Vagina (tissue), 2 donors: ENCODE measurements around the gene ABCA7. TPM values are rescaled to one million over a fixed set of nuclear protein-coding genes. Genes with fewer than 3 reads are reported as not detected.

ENCODE experiments used
- DNase-seq, 2 donors: peaks; one replicate each; pipeline ENCODE4 v3.0.0-alpha.2; 2017; ENCODE audit errors: extremely low spot score in 2 of 2
- H3K27ac ChIP-seq: fragments of 200-600 bp; sonication (generic); one replicate; pipeline ENCODE4 v1.5.1; 2019
- H3K27me3 ChIP-seq: fragments of 200-600 bp; sonication (generic); one replicate; pipeline ENCODE4 v1.5.1; 2019
- H3K36me3 ChIP-seq, 2 donors: fragments of 200-600 bp; sonication (generic); one replicate each; pipeline ENCODE4 v1.5.1; 2017 to 2019
- H3K4me1 ChIP-seq: fragments of 200-600 bp; sonication (generic); one replicate; pipeline ENCODE4 v1.5.1; 2019
- H3K4me3 ChIP-seq, 2 donors: fragments of 200-600 bp; sonication (generic); 1 replicate in 1 of 2; 2 replicates in 1 of 2; pipeline ENCODE4 v1.5.1; 2016 to 2019
- H3K9me3 ChIP-seq: fragments of 200-600 bp; sonication (generic); one replicate; pipeline ENCODE4 v1.5.1; 2019
- CTCF ChIP-seq, 3 experiments: fragments of 450-650 bp in 2 of 3; fragments of 200-600 bp in 1 of 3; sonication (generic) in 1 of 3; IDR thresholded peaks; one replicate each; pipeline ENCODE4 v1.5.1; 2017 to 2019; ENCODE audit warnings: antibody characterized with exemption in 3 of 3, mild to moderate bottlenecking in 2 of 3, moderate library complexity in 2 of 3
- POLR2A ChIP-seq, 2 donors: fragments of 450-650 bp; IDR thresholded peaks; one replicate each; pipeline ENCODE4 v1.6.1; 2017; ENCODE audit warnings: antibody characterized with exemption in 2 of 2, mild to moderate bottlenecking in 2 of 2, moderate library complexity in 2 of 2
- POLR2AphosphoS5 ChIP-seq, 2 donors: sonication (generic); formaldehyde crosslinking; IDR thresholded peaks; one replicate each; pipeline ENCODE4 v1.9.0; 2017; ENCODE audit warnings: antibody characterized with exemption in 2 of 2, mild to moderate bottlenecking in 2 of 2, low read depth in 1 of 2; ENCODE audit not compliant: insufficient read depth in 1 of 2
- intact Hi-C: fragments of 100-400 bp; cut with DNase I; formaldehyde crosslinking; loops from one replicate; pipeline ENCODE4 v1.15.1; 2023
- total RNA-seq: library from RNA; depleted of rRNA; stranded (reverse); fragments of >200 nt; gene quantifications from one replicate; pipeline ENCODE4 v1.2.3, GENCODE V29; 2016

Gene ABCA7
- total RNA-seq, 1 donor from 2014 or later = 29.5 TPM

- no peaks in the 10 kb centered on the region for H3K9me3 ChIP-seq
- intact Hi-C loops = no loop called here
- no peak for TF ChIP-seq CTCF (IDR thresholded peaks at IDR 0.05)
- no peak for TF ChIP-seq POLR2AphosphoS5 (IDR thresholded peaks at IDR 0.05; ENCODE audit: insufficient read depth in 1 of 2, low read depth in 1 of 2)
- no peak for TF ChIP-seq POLR2A (IDR thresholded peaks at IDR 0.05)
- no peak overlapping the region for H3K4me3 ChIP-seq
- H3K27me3 ChIP-seq = no peaks in the 10 kb centered on the region
- no peak overlapping the region for H3K27ac ChIP-seq
- peaks cover 27% of the 10 kb centered on the region for H3K4me1 ChIP-seq
- no peak for DNase-seq
- peaks cover 0 to 4% of the 10 kb centered on the region in 2 donors for H3K36me3 ChIP-seq
Measured at GRCh38 chr19:1081301-1082164, 41.6 kb downstream of the ABCA7 start.

GRCh38 chr19:1082165-1082927, 42.4 kb downstream of the ABCA7 start:
- no peaks in the 10 kb centered on the region for H3K27me3 ChIP-seq
- DNase-seq = no peak
- H3K9me3 ChIP-seq = no peaks in the 10 kb centered on the region
- peak overlapping the region; percentile 20 for H3K27ac ChIP-seq
- peaks cover 24% of the 10 kb centered on the region for H3K4me1 ChIP-seq
- H3K4me3 ChIP-seq = peak overlapping the region in 1 of 2 donors; percentile 20
- TF ChIP-seq POLR2AphosphoS5 (IDR thresholded peaks at IDR 0.05; ENCODE audit: insufficient read depth in 1 of 2, low read depth in 1 of 2) (no peak), POLR2A (IDR thresholded peaks at IDR 0.05) (no peak), CTCF (IDR thresholded peaks at IDR 0.05) (no peak)
- peaks cover 0 to 4% of the 10 kb centered on the region in 2 donors for H3K36me3 ChIP-seq
- intact Hi-C loops = no loop called here

DNA sequence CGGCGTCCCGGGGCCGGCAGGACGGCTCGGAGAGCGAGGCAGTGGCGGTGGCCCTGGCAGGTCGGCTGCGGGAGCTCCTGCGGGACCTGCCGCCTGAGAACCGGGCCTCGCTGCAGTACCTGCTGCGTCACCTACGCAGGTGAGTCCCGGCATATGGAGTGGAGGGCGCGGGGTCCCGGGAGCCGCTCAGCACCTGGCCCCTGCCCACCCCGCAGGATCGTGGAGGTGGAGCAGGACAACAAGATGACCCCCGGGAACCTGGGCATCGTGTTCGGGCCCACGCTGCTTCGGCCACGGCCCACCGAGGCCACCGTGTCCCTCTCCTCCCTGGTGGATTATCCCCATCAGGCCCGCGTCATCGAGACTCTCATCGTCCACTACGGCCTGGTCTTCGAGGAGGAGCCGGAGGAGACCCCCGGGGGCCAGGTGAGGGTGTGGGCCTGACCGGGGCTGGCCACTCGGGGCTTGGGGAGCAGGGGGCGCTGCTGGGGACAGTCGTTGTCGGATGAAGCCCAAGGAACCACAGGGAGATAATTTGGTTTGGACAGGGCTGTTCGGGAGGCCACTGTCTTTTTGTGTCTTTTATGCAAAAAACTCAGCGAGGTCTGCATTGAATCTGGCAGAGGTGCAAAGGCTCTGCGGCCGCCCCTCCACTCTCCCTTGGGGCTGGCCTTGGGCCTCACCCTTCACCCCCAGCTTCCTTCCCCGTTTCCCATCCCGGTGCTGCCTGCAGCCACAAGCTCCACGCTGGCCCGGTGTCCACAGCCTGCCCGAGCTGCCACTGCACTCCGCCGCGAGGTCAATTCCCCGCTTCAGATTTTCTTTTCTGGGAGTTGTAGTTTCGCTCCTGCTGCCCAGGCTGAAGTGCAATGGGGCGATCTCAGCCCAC, 43.3 kb downstream of the ABCA7 start:
- H3K27ac ChIP-seq = no peak overlapping the region
- intact Hi-C loops = no loop called here
- H3K36me3 ChIP-seq = peaks cover 0 to 4% of the 10 kb centered on the region in 2 donors
- DNase-seq = no peak
- peaks cover 21% of the 10 kb centered on the region for H3K4me1 ChIP-seq
- H3K9me3 ChIP-seq = no peaks in the 10 kb centered on the region
- no peak for TF ChIP-seq POLR2A (IDR thresholded peaks at IDR 0.05)
- no peak for TF ChIP-seq CTCF (IDR thresholded peaks at IDR 0.05)
- TF ChIP-seq POLR2AphosphoS5 (IDR thresholded peaks at IDR 0.05; ENCODE audit: insufficient read depth in 1 of 2, low read depth in 1 of 2) = no peak
- peak overlapping the region in 1 of 2 donors; percentile 20 for H3K4me3 ChIP-seq
- no peaks in the 10 kb centered on the region for H3K27me3 ChIP-seq

DNA sequence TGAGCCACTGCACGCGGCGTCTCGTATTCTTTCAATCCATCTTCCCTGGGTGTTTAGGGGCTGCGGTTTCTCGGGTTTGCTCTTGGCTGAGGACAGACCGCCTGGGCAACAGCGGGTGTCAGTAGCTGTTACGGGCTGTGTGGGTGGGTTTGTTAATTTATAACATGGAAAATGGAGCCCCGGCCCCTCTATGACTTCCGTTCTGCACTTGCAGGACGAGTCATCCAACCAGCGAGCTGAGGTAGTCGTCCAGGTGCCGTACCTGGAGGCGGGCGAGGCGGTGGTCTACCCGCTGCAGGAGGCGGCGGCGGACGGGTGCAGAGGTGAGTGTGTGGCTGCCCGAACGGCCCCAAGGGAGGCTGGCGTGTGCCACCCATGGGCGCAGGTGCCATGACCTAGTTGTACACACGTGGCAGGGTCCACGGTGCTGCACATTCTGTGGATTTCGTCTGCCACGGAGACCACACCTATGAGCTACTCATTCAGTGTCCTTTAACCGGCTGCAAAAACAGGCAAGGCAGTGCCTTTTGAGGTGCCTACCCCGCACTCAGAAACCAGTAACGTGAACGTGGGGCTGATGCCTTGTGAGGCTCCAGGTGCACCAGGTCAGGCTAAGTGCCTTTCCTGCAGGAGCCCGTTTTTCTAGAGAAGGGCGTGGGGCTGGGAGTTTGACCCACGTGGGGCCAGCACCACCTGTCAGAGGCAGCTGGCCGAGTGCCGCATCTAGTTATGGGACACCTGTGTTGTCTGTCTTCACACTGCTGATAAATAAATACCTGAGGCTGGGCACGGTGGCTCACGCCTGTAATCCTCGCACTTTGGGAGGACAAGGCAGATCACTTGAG, 44.3 kb downstream of the ABCA7 start:
- intact Hi-C loops = no loop called here
- no peak overlapping the region for H3K4me3 ChIP-seq
- H3K9me3 ChIP-seq = no peaks in the 10 kb centered on the region
- DNase-seq = no peak
- H3K27ac ChIP-seq = no peak overlapping the region
- peaks cover 0 to 6% of the 10 kb centered on the region in 2 donors for H3K36me3 ChIP-seq
- H3K4me1 ChIP-seq = peaks cover 21% of the 10 kb centered on the region
- no peaks in the 10 kb centered on the region for H3K27me3 ChIP-seq
- TF ChIP-seq POLR2AphosphoS5 (IDR thresholded peaks at IDR 0.05; ENCODE audit: insufficient read depth in 1 of 2, low read depth in 1 of 2) (no peak), CTCF (IDR thresholded peaks at IDR 0.05) (no peak)
